Measurements from ENCODE around the gene USP48. TPM values are rescaled to one million over a fixed set of nuclear protein-coding genes. Genes with fewer than 3 reads are reported as not detected.
A peak's percentile ranks its signal among the peaks of the same experiment; 100 is the strongest.

The USP48 gene
- total RNA-seq, 1 donor from 2014 or later = 28.4 TPM

GRCh38 chr1:21751281-21751680 is 31.7 kb downstream of the USP48 start:
- DNase-seq (ENCODE audit: low read depth) = no peak

GRCh38 chr1:21750841-21751240 is 32.1 kb downstream of the USP48 start:
- no peak for DNase-seq (ENCODE audit: low read depth)

GRCh38 chr1:21749859-21750468 is 33.0 kb downstream of the USP48 start:
- no peak for DNase-seq (ENCODE audit: low read depth)

GRCh38 chr1:21749109-21749508 is 33.8 kb downstream of the USP48 start:
- DNase-seq (ENCODE audit: low read depth) = peak; percentile 66

- no peak for DNase-seq (ENCODE audit: low read depth)
These were observed 39.5 kb downstream of the USP48 start for GRCh38 chr1:21743476-21743875.

- DNase-seq (ENCODE audit: low read depth) = peak; percentile 48
These were observed 40.4 kb downstream of the USP48 start for GRCh38 chr1:21742578-21742977.

GRCh38 chr1:21741206-21741605 is 41.7 kb downstream of the USP48 start:
- DNase-seq (ENCODE audit: low read depth) = no peak

- DNase-seq (ENCODE audit: low read depth) = peak; percentile 35
These were observed 46.1 kb downstream of the USP48 start for GRCh38 chr1:21736876-21737275.

GRCh38 chr1:21736011-21736410 is 46.9 kb downstream of the USP48 start:
- no peak for DNase-seq (ENCODE audit: low read depth)

GRCh38 chr1:21734526-21734925 is 48.4 kb downstream of the USP48 start:
- DNase-seq (ENCODE audit: low read depth) = no peak

GRCh38 chr1:21732664-21733063 is 50.3 kb downstream of the USP48 start:
- no peak for DNase-seq (ENCODE audit: low read depth)

- DNase-seq (ENCODE audit: low read depth) = peak; percentile 6
These were observed 57.1 kb downstream of the USP48 start for GRCh38 chr1:21725748-21726392.

GRCh38 chr1:21724570-21724969 is 58.4 kb downstream of the USP48 start:
- no peak for DNase-seq (ENCODE audit: low read depth)

GRCh38 chr1:21724098-21724497 is 58.9 kb downstream of the USP48 start:
- peak; percentile 16 for DNase-seq (ENCODE audit: low read depth)

GRCh38 chr1:21721295-21721985 is 61.5 kb downstream of the USP48 start:
- DNase-seq (ENCODE audit: low read depth) = no peak

- no peak for DNase-seq (ENCODE audit: low read depth)
These were observed 66.8 kb downstream of the USP48 start for GRCh38 chr1:21716169-21716568.

GRCh38 chr1:21707891-21708290 is 75.1 kb downstream of the USP48 start:
- no peak for DNase-seq (ENCODE audit: low read depth)

GRCh38 chr1:21707086-21707840 is 75.7 kb downstream of the USP48 start:
- peak; percentile 59 for DNase-seq (ENCODE audit: low read depth)

GRCh38 chr1:21706151-21706835 is 76.7 kb downstream of the USP48 start:
- DNase-seq (ENCODE audit: low read depth) = peak; percentile 44

GRCh38 chr1:21705303-21705980 is 77.5 kb downstream of the USP48 start:
- no peak for DNase-seq (ENCODE audit: low read depth)

GRCh38 chr1:21704145-21704544 is 78.8 kb downstream of the USP48 start:
- DNase-seq (ENCODE audit: low read depth) = no peak
